ENCODE data around the gene TK2.

Gene TK2

DNA sequence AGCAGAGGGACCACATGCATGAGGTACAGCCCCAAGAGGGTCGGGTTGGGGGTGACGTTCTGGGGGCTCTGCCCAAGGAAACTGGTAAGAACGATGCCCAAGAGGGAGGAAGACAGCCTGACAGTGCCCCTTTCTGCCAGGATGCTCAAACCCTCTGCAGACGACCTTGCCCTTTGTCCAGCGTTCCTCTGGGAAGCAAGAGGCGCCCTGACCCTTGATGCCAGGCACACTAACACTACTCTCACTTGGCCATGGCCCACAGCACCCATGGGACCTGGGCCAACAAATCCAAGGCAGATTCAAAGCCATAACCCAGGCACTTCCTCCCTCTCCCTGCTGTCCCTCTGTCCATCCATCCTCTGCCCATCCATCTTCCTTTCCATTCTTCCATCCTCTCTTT, 20.4 kb downstream of the TK2 start:
- Histone ChIP-seq H3K4me2 (ENCODE audit: low read length) (no peak overlapping the region), H3K27ac (ENCODE audit: low read depth, low read length) (no peak overlapping the region), H4K20me1 (ENCODE audit: control insufficient read depth, insufficient read depth, low read depth, low read length) (no peaks in the 10 kb centered on the region), H3K9me2 (replicated peaks; ENCODE audit: control insufficient read depth, low read length) (no peaks in the 10 kb centered on the region), H3K27me3 (ENCODE audit: control insufficient read depth, low read length) (peaks cover 12% of the 10 kb centered on the region), H3K4me1 (ENCODE audit: control insufficient read depth, low read length) (peaks cover 15% of the 10 kb centered on the region), H3K79me2 (ENCODE audit: control insufficient read depth, low read length) (no peaks in the 10 kb centered on the region), H3K4me3 (ENCODE audit: low read length) (no peak overlapping the region), H3F3A (ENCODE audit: control insufficient read depth, insufficient read depth) (peaks cover 5% of the 10 kb centered on the region; the same call in 1 of the 2 replicates), H3K9me3 (ENCODE audit: control insufficient read depth, insufficient read depth, low read length) (no peaks in the 10 kb centered on the region), H3K36me3 (ENCODE audit: control insufficient read depth, low read length) (no peaks in the 10 kb centered on the region)
- TF ChIP-seq EZH2phosphoT487 (IDR thresholded peaks at IDR 0.05; ENCODE audit: borderline replicate concordance, low read length) = no peak
- no peak for TF ChIP-seq CTCF (IDR thresholded peaks at IDR 0.05; ENCODE audit: low read depth, low read length, poor library complexity, severe bottlenecking)

DNA sequence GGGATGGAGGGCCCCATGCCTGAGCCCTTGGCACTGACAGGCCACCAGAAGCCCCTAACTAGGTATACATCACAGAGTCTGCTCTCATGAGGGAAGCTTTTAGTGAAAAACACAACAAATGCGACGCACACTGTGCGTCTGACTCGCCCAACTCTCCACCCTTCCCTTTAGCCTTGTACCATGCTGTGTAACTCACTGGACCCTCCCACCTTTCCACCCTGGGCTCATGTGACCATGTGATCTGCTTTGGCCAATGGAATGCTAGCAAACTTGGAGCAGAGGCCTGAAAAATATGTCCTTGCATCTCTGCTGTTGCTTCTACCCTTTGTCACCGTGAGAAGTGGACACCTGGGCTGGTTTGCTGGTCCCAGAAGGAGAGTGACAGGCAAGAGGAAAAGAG, 21.6 kb downstream of the TK2 start:
- TF ChIP-seq CTCF (IDR thresholded peaks at IDR 0.05; ENCODE audit: low read depth, low read length, poor library complexity, severe bottlenecking) (no peak), EZH2phosphoT487 (IDR thresholded peaks at IDR 0.05; ENCODE audit: borderline replicate concordance, low read length) (no peak)
- Histone ChIP-seq H3K4me2 (ENCODE audit: low read length) (no peak overlapping the region), H3K9me3 (ENCODE audit: control insufficient read depth, insufficient read depth, low read length) (no peaks in the 10 kb centered on the region), H3K36me3 (ENCODE audit: control insufficient read depth, low read length) (no peaks in the 10 kb centered on the region), H4K20me1 (ENCODE audit: control insufficient read depth, insufficient read depth, low read depth, low read length) (no peaks in the 10 kb centered on the region), H3K27me3 (ENCODE audit: control insufficient read depth, low read length) (peaks cover 12% of the 10 kb centered on the region), H3K9me2 (replicated peaks; ENCODE audit: control insufficient read depth, low read length) (no peaks in the 10 kb centered on the region), H3K4me3 (ENCODE audit: low read length) (no peak overlapping the region), H3K27ac (ENCODE audit: low read depth, low read length) (no peak overlapping the region), H3K4me1 (ENCODE audit: control insufficient read depth, low read length) (peaks cover 27% of the 10 kb centered on the region), H3K79me2 (ENCODE audit: control insufficient read depth, low read length) (no peaks in the 10 kb centered on the region), H3F3A (ENCODE audit: control insufficient read depth, insufficient read depth) (peaks cover 14% of the 10 kb centered on the region)

GRCh38 chr16:66525396-66526180, 24.3 kb downstream of the TK2 start:
- Histone ChIP-seq H3K27me3 (ENCODE audit: control insufficient read depth, low read length) (peaks cover 25% of the 10 kb centered on the region), H3K4me2 (ENCODE audit: low read length) (peak overlapping the region; percentile 85), H3K27ac (ENCODE audit: low read depth, low read length) (peak overlapping the region; percentile 73), H3K9me3 (ENCODE audit: control insufficient read depth, insufficient read depth, low read length) (no peaks in the 10 kb centered on the region), H3K9me2 (replicated peaks; ENCODE audit: control insufficient read depth, low read length) (no peaks in the 10 kb centered on the region), H3K79me2 (ENCODE audit: control insufficient read depth, low read length) (no peaks in the 10 kb centered on the region), H3F3A (ENCODE audit: control insufficient read depth, insufficient read depth) (peaks cover 15% of the 10 kb centered on the region), H4K20me1 (ENCODE audit: control insufficient read depth, insufficient read depth, low read depth, low read length) (no peaks in the 10 kb centered on the region), H3K4me1 (ENCODE audit: control insufficient read depth, low read length) (peaks cover 54% of the 10 kb centered on the region), H3K36me3 (ENCODE audit: control insufficient read depth, low read length) (no peaks in the 10 kb centered on the region), H3K4me3 (ENCODE audit: low read length) (peak overlapping the region; percentile 62; the same call in 1 of the 2 replicates)
- TF ChIP-seq EZH2phosphoT487 (IDR thresholded peaks at IDR 0.05; ENCODE audit: borderline replicate concordance, low read length) = no peak
- TF ChIP-seq CTCF (IDR thresholded peaks at IDR 0.05; ENCODE audit: low read depth, low read length, poor library complexity, severe bottlenecking) = no peak

Data from DOHH2 (cell line).